GM12878 (cell line): ENCODE measurements around the gene COL23A1. TPM values are rescaled to one million over a fixed set of nuclear protein-coding genes. Genes with fewer than 3 reads are reported as not detected.

Experiments used
- ATAC-seq: fragments of 200-7000 bp; cut with Tn5 transposase; 3 replicates; pipeline ENCODE4 v1.9.1; 2020; ENCODE audit warnings: mild to moderate bottlenecking, moderate library complexity
- BruUV-seq: library from RNA; stranded (reverse); fragments of 400-500 nt; replicated peaks from 2 replicates; lab custom pipeline; 2021; lab: Mats Ljungman, UMichigan
- CTCF ChIA-PET: fragments of 300-600 bp; sonication (Branson Sonifier 250); formaldehyde crosslinking; extraction: SDS; loops from one replicate; lab custom pipeline; 2021; ENCODE audit warnings: inconsistent platforms; lab: Yijun Ruan, JAX
- POLR2A ChIA-PET: fragments of 350-600 bp; formaldehyde crosslinking; extraction: SDS; loops from one replicate; lab custom pipeline; 2021; ENCODE audit warnings: inconsistent platforms; lab: Charles Lee
- RAD21 ChIA-PET: fragments of 300-600 bp; sonication (Branson Sonifier 250); formaldehyde crosslinking; loops from one replicate; lab custom pipeline; 2023; ENCODE audit warnings: antibody characterized with exemption; ENCODE audit not compliant: unreplicated experiment; lab: Charles Lee
- SMC1A ChIA-PET: fragments of 300-600 bp; sonication (Branson Sonifier 250); formaldehyde crosslinking; loops from one replicate; lab custom pipeline; 2023; ENCODE audit not compliant: unreplicated experiment, uncharacterized antibody; lab: Charles Lee
- DNase-seq: peaks from one replicate; pipeline ENCODE4 v3.0.0-alpha.2; 2011; ENCODE audit warnings: low read depth, low spot score
- FAIRE-seq: peaks from 3 replicates; lab custom pipeline; 2011; peaks lifted over from hg19 to GRCh38; lab: Jason Lieb, UNC
- H2AFZ ChIP-seq: 2 replicates; pipeline ENCODE4 v1.6.0; 2011; ENCODE audit warnings: low read depth, low read length, control low read depth; ENCODE audit not compliant: control insufficient read depth
- H3K27ac ChIP-seq: 2 replicates; pipeline ENCODE4 v1.5.1; 2011; ENCODE audit warnings: control low read depth; ENCODE audit not compliant: control insufficient read depth, insufficient read depth
- H3K27me3 ChIP-seq, 2 experiments: replicated peaks in 1 of 2; 2 replicates each; pipeline versions ENCODE4 v1.6.0 to v1.6.1; 2011; ENCODE audit warnings: low read length in 1 of 2; ENCODE audit not compliant: control insufficient read depth in 2 of 2, insufficient read depth in 2 of 2
- H3K36me3 ChIP-seq, 2 experiments: 2 replicates each; pipeline ENCODE4 v1.5.1; 2011; ENCODE audit warnings: low read length in 1 of 2; ENCODE audit not compliant: control insufficient read depth in 2 of 2, insufficient read depth in 2 of 2
- H3K4me1 ChIP-seq: 2 replicates; pipeline ENCODE4 v1.6.1; 2011; ENCODE audit warnings: mild to moderate bottlenecking, low read length, moderate library complexity, mixed read lengths; ENCODE audit not compliant: control insufficient read depth, insufficient read depth
- H3K4me2 ChIP-seq: 2 replicates; pipeline ENCODE4 v1.6.0; 2011; ENCODE audit warnings: control low read depth; ENCODE audit not compliant: control insufficient read depth, insufficient read depth
- H3K4me3 ChIP-seq: fragments of 200-600 bp; sonication (generic); 2 replicates; pipeline ENCODE4 v1.5.1; 2016
- H3K79me2 ChIP-seq: 2 replicates; pipeline ENCODE4 v1.6.0; 2011; ENCODE audit warnings: low read length; ENCODE audit not compliant: control insufficient read depth, insufficient read depth
- H3K9ac ChIP-seq: 2 replicates; pipeline ENCODE4 v1.8.0; 2011; ENCODE audit warnings: low read length, control low read depth, mixed read lengths; ENCODE audit not compliant: control insufficient read depth, insufficient read depth
- H3K9me3 ChIP-seq: replicated peaks from 3 replicates; pipeline ENCODE4 v1.5.1; 2011; ENCODE audit warnings: mild to moderate bottlenecking, low read length; ENCODE audit not compliant: control insufficient read depth, insufficient read depth
- H4K20me1 ChIP-seq: 2 replicates; pipeline ENCODE4 v1.6.0; 2011; ENCODE audit not compliant: control insufficient read depth, insufficient read depth
- JUNB ChIP-seq: IDR thresholded peaks from 2 replicates; pipeline ENCODE4 v1.6.1; 2016; ENCODE audit warnings: antibody characterized with exemption, mild to moderate bottlenecking
- KAT2A ChIP-seq: conservative IDR thresholded peaks from 2 replicates; pipeline ENCODE4 v1.6.1; 2011; ENCODE audit warnings: low read depth, low read length; ENCODE audit not compliant: control insufficient read depth
- NFIC ChIP-seq: IDR thresholded peaks from 2 replicates; pipeline ENCODE4 v1.6.1; 2012; ENCODE audit warnings: low read depth, mild to moderate bottlenecking, inconsistent platforms, low read length, moderate library complexity
- POLR2A ChIP-seq: IDR thresholded peaks from 2 replicates; pipeline ENCODE4 v1.6.1; 2011; ENCODE audit warnings: low read depth, mild to moderate bottlenecking, low read length
- RAD21 ChIP-seq: IDR thresholded peaks from 2 replicates; pipeline ENCODE4 v1.6.1; 2011; ENCODE audit warnings: mild to moderate bottlenecking, low read depth, low read length, moderate library complexity; ENCODE audit not compliant: insufficient read depth
- WGBS: methylation state at CpG from one replicate; pipeline ENCODE4 v1.1.6; 2016; ENCODE audit warnings: low lambda C conversion rate; ENCODE audit not compliant: insufficient replicate concordance, insufficient coverage; ENCODE audit errors: missing lambda C conversion rate; 5-methylcytosine and 5-hydroxymethylcytosine counted together
- in situ Hi-C: fragments of 300-500 bp; cut with MboI; formaldehyde crosslinking; loops from 9 replicates; pipeline ENCODE4 v1.14.3; 2018; ENCODE audit warnings: mixed read lengths
- intact Hi-C: fragments of 100-400 bp; cut with micrococcal nuclease; formaldehyde crosslinking; loops from one replicate; pipeline ENCODE4 v1.14.2; 2022; ENCODE audit not compliant: unreplicated experiment
- polyA plus RNA-seq, 11 experiments: library from polyadenylated mRNA; depleted of rRNA in 4 of 11; unstranded in 6 of 11; stranded (reverse) in 5 of 11; fragments of >200 nt; fragmentation: Nextera tagmentation in 4 of 11; fragmentation: Illumina TruSeq in 1 of 11; extraction: Ambion mirVana in 4 of 11; extraction: Trizol in 1 of 11; gene quantifications; 1 replicate in 1 of 11; 2 replicates in 10 of 11; pipeline versions ENCODE4 v1.2.1 to v1.2.3, GENCODE V29; 2011 to 2016; ENCODE audit warnings: inconsistent platforms in 2 of 11, missing spikeins in 2 of 11, low read depth in 1 of 11
- total RNA-seq, 4 experiments: library from RNA; depleted of rRNA in 3 of 4; stranded (reverse); fragments of >200 nt in 3 of 4; fragmentation: Illumina TruSeq in 1 of 4; extraction: Trizol in 1 of 4; gene quantifications; 2 replicates each; pipeline versions ENCODE4 v1.2.1 to v1.2.3, GENCODE V29; 2013 to 2021
- TF ChIP-seq, protein P1 (sequence below): fragments of 450-650 bp; IDR thresholded peaks from 2 replicates; pipeline ENCODE4 v1.6.1; 2017; ENCODE audit warnings: mild to moderate bottlenecking, moderate library complexity

Gene COL23A1
- total and polyA plus RNA-seq, 10 of the 15 experiments (the other 5 are each of a cell fraction or from before 2014, with no cell fraction given) = 0.03 to 0.83 (median 0.09) TPM; not detected in 5

DNA sequence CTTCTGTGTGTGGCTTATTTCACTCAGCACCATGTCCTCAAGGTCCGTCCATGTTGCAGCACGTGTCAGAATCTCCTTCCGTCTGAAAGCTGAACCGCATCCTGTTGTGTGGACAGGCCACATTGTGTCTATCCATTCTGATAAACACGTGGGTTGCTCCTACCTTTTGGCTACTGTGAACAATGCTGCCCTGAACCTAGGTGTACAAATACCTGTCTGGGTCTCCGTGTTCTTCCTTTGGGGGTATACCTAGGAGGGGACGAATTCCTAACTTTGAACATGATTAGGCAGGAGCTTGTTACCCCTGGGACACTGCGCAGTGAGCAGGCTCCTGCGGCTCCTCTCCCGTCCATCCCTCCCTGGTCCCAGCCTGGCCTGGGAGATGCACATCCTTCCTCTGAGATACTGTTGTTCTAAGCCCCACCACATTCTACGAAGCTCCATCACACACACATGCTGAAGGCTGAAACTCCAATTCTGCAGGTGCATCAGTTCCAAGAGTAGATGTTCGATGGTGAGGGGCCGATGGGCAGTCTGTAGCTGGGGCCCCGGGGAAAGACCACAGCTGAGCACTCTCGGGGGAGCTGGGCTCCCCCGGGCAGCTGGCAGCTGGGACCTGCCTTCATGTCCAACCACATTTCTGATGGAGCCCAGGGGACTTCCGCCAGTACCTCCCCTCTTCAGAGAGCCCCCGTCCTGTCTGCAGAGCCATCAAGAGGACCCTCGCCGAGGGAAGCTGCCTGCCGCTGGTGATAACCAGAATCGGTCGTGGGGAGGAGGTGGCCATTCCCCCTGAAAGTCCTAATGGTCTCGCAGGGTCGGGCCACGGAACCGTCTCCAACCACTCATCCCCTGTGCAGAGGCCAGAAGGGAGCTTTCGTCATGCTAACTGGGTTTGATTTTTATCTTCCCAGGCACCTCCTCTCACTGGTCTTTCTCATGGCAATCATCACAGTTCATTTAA lies 120.9 kb downstream of the COL23A1 start (continued):
- TF ChIP-seq RAD21 (no peak), JUNB (no peak), KAT2A (no peak), POLR2A (no peak), NFIC (no peak)
- TF ChIP-seq, all 136 proteins: peak for 0

DNA sequence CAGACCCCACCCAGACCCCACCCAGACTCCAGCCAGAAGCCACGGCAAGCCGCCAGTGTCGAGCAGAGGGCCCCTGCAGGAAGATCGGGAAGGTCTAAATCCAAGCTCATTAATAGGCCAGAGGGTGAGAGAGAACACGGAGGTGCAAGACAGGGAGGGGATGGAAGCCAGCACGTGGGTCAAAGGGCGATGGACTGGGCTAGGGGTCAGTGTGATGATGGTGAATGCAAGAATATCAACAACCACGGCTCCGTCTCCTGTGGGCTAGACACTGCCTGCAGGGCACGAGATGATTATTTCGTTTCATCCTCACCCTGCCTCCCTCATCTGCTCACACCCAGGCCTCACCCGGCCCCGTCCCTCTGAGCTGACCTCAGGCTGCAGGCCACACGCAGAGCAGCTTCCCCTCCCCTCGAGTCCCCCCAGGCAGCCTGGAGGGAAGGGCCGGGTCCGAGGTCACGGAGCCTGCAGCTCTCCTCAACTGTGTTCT lies 122.0 kb downstream of the COL23A1 start:
- Histone ChIP-seq H3K4me2 (no peak overlapping the region), H3K27me3 (no peaks in the 10 kb centered on the region), H3K79me2 (no peaks in the 10 kb centered on the region), H3K9ac (no peak overlapping the region), H4K20me1 (no peaks in the 10 kb centered on the region), H3K36me3 (no peaks in the 10 kb centered on the region), H3K4me3 (no peak overlapping the region), H2AFZ (no peak overlapping the region), H3K27ac (no peak overlapping the region), H3K9me3 (no peaks in the 10 kb centered on the region), H3K4me1 (no peaks in the 10 kb centered on the region)
- FAIRE-seq (no peak), ATAC-seq (no peak), DNase-seq (no peak)
- RAD21 ChIA-PET = no interaction called here
- CTCF ChIA-PET = no interaction called here
- SMC1A ChIA-PET = no interaction called here
- no TSS peak for BruUV-seq
- intact Hi-C loops (no loop called here), in situ Hi-C loops (no loop called here)
- POLR2A ChIA-PET = no interaction called here
- TF ChIP-seq, protein P1, sequence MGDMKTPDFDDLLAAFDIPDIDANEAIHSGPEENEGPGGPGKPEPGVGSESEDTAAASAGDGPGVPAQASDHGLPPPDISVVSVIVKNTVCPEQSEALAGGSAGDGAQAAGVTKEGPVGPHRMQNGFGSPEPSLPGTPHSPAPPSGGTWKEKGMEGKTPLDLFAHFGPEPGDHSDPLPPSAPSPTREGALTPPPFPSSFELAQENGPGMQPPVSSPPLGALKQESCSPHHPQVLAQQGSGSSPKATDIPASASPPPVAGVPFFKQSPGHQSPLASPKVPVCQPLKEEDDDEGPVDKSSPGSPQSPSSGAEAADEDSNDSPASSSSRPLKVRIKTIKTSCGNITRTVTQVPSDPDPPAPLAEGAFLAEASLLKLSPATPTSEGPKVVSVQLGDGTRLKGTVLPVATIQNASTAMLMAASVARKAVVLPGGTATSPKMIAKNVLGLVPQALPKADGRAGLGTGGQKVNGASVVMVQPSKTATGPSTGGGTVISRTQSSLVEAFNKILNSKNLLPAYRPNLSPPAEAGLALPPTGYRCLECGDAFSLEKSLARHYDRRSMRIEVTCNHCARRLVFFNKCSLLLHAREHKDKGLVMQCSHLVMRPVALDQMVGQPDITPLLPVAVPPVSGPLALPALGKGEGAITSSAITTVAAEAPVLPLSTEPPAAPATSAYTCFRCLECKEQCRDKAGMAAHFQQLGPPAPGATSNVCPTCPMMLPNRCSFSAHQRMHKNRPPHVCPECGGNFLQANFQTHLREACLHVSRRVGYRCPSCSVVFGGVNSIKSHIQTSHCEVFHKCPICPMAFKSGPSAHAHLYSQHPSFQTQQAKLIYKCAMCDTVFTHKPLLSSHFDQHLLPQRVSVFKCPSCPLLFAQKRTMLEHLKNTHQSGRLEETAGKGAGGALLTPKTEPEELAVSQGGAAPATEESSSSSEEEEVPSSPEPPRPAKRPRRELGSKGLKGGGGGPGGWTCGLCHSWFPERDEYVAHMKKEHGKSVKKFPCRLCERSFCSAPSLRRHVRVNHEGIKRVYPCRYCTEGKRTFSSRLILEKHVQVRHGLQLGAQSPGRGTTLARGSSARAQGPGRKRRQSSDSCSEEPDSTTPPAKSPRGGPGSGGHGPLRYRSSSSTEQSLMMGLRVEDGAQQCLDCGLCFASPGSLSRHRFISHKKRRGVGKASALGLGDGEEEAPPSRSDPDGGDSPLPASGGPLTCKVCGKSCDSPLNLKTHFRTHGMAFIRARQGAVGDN = no peak
- WGBS = 35% methylated on average over 18 of the region's 18 CpGs
